ENCODE measurements around the gene NUDT19. TPM values are rescaled to one million over a fixed set of nuclear protein-coding genes. Genes with fewer than 3 reads are reported as not detected.

The NUDT19 gene
- total RNA-seq, 1 experiment from 2014 or later = 22.1 TPM

GRCh38 chr19:32682317-32682716 is 9.3 kb upstream of the NUDT19 start:
- CTCF ChIA-PET = interaction anchor here (0.7 kb wide), 1 partner anchor 101 kb away, joined by 3 read pairs; the partner anchor contains the start of gene PDCD5
- intact Hi-C loops (cut with micrococcal nuclease) = no loop called here
- POLR2A ChIA-PET = no interaction called here

More at GRCh38 chr19:32682317-32682716, 9.3 kb upstream of the NUDT19 start:
- Histone ChIP-seq H3K9me2 (ENCODE audit: insufficient read depth) (no peaks in the 10 kb centered on the region), H3K27me3 (ENCODE audit: insufficient read depth, low read length) (no peaks in the 10 kb centered on the region), H2AFZ (ENCODE audit: low read depth, low read length, poor library complexity, severe bottlenecking) (no peak overlapping the region), H3K79me2 (ENCODE audit: insufficient read depth, low read length) (no peaks in the 10 kb centered on the region), H3K9ac (ENCODE audit: low read length) (no peak overlapping the region), H3K4me1 (ENCODE audit: control insufficient read depth in 1 of 2, insufficient read depth in 2 of 2, low read length in 2 of 2) (peaks cover 0 to 4% of the 10 kb centered on the region in 2 experiments; a peak in 2 of 4 replicates), H3K27ac (ENCODE audit: low read depth, low read length) (no peak overlapping the region), H3K4me2 (ENCODE audit: low read length) (no peak overlapping the region), H4K20me1 (ENCODE audit: insufficient read depth) (no peaks in the 10 kb centered on the region), H3K4me3 (replicated peaks in 1 of 2; ENCODE audit: low read depth in 1 of 2, low read length in 2 of 2) (no peak overlapping the region), H3K9me3 (ENCODE audit: control insufficient read depth in 1 of 2, insufficient read depth in 1 of 2, low read depth in 1 of 2, low read length in 2 of 2) (no peaks in the 10 kb centered on the region), H3K36me3 (ENCODE audit: control insufficient read depth in 1 of 2, insufficient read depth in 2 of 2, low read length in 2 of 2) (no peaks in the 10 kb centered on the region)
- no peak for TF ChIP-seq ZNF274 (IDR thresholded peaks at IDR 0.05; ENCODE audit: low read depth, low read length)
- TF ChIP-seq, protein P1, sequence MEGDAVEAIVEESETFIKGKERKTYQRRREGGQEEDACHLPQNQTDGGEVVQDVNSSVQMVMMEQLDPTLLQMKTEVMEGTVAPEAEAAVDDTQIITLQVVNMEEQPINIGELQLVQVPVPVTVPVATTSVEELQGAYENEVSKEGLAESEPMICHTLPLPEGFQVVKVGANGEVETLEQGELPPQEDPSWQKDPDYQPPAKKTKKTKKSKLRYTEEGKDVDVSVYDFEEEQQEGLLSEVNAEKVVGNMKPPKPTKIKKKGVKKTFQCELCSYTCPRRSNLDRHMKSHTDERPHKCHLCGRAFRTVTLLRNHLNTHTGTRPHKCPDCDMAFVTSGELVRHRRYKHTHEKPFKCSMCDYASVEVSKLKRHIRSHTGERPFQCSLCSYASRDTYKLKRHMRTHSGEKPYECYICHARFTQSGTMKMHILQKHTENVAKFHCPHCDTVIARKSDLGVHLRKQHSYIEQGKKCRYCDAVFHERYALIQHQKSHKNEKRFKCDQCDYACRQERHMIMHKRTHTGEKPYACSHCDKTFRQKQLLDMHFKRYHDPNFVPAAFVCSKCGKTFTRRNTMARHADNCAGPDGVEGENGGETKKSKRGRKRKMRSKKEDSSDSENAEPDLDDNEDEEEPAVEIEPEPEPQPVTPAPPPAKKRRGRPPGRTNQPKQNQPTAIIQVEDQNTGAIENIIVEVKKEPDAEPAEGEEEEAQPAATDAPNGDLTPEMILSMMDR (IDR thresholded peaks at IDR 0.05 in 2 of 3, conservative IDR thresholded peaks at IDR 0.05 in 1 of 3; ENCODE audit: borderline replicate concordance in 1 of 3, insufficient read depth in 1 of 3, low read depth in 2 of 3, low read length in 2 of 3) = no peak
- TF ChIP-seq POLR2AphosphoS5 (IDR thresholded peaks at IDR 0.05; ENCODE audit: low read depth, low read length) = no peak
- TF ChIP-seq SRF (IDR thresholded peaks at IDR 0.05; ENCODE audit: low read depth) = no peak
- no peak for TF ChIP-seq ELF1 (IDR thresholded peaks at IDR 0.05; ENCODE audit: borderline replicate concordance, low read depth)
- TF ChIP-seq, protein P2, sequence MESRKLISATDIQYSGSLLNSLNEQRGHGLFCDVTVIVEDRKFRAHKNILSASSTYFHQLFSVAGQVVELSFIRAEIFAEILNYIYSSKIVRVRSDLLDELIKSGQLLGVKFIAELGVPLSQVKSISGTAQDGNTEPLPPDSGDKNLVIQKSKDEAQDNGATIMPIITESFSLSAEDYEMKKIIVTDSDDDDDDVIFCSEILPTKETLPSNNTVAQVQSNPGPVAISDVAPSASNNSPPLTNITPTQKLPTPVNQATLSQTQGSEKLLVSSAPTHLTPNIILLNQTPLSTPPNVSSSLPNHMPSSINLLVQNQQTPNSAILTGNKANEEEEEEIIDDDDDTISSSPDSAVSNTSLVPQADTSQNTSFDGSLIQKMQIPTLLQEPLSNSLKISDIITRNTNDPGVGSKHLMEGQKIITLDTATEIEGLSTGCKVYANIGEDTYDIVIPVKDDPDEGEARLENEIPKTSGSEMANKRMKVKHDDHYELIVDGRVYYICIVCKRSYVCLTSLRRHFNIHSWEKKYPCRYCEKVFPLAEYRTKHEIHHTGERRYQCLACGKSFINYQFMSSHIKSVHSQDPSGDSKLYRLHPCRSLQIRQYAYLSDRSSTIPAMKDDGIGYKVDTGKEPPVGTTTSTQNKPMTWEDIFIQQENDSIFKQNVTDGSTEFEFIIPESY (IDR thresholded peaks at IDR 0.05; ENCODE audit: extremely low read depth, insufficient replicate concordance, low read length) = no peak
- no peak for TF ChIP-seq EZH2phosphoT487 (IDR thresholded peaks at IDR 0.05; ENCODE audit: borderline replicate concordance)
- TF ChIP-seq CBX3 (IDR thresholded peaks at IDR 0.05; ENCODE audit: low read depth) = no peak
- BruUV-seq (replicated peaks) = no TSS peak
- RAD21 ChIA-PET (ENCODE audit: low non-redundant PET in 1 of 2, low total read pairs in 2 of 2, uncharacterized antibody in 2 of 2, unreplicated experiment in 2 of 2) = interaction anchor here in 1 of 2 experiments (0.7 kb wide), 1 partner anchor 26 kb away, joined by 3 read pairs; no protein-coding TSS in a partner anchor
- ATAC-seq (no peak), DNase-seq (ENCODE audit: low read depth, low spot score) (no peak)
